Lung (tissue), 13 donors: Measurements from ENCODE around the gene C18orf32. TPM values are rescaled to one million over a fixed set of nuclear protein-coding genes. Genes with fewer than 3 reads are reported as not detected.

Source experiments
- ATAC-seq: fragments of 200-7000 bp; cut with Tn5 transposase; one replicate; pipeline ENCODE4 v1.9.1; 2020; ENCODE audit warnings: moderate number of reproducible peaks; ENCODE audit not compliant: insufficient read depth, low FRiP score
- DNase-seq, 3 donors: peaks; one replicate each; pipeline ENCODE4 v3.0.0-alpha.2; 2013 to 2017
- H3K27ac ChIP-seq, 2 donors: one replicate each; pipeline ENCODE4 v1.5.1; 2013; ENCODE audit warnings: mild to moderate bottlenecking in 2 of 2, moderate library complexity in 2 of 2, control low read depth in 1 of 2, inconsistent platforms in 1 of 2, low read depth in 1 of 2, low read length in 1 of 2
- H3K27me3 ChIP-seq, 3 donors: one replicate each; pipeline ENCODE4 v1.5.1; 2013; ENCODE audit warnings: low read length in 2 of 3; ENCODE audit not compliant: control insufficient read depth in 3 of 3, insufficient read depth in 3 of 3
- H3K36me3 ChIP-seq, 4 donors: one replicate each; pipeline ENCODE4 v1.5.1; 2013; ENCODE audit warnings: low read length in 4 of 4, mild to moderate bottlenecking in 1 of 4, moderate library complexity in 1 of 4; ENCODE audit not compliant: control insufficient read depth in 4 of 4, insufficient read depth in 4 of 4
- H3K4me1 ChIP-seq, 5 donors: one replicate each; pipeline ENCODE4 v1.5.1; 2013; ENCODE audit warnings: low read length in 5 of 5, mild to moderate bottlenecking in 2 of 5, moderate library complexity in 1 of 5; ENCODE audit not compliant: control insufficient read depth in 5 of 5, insufficient read depth in 5 of 5
- H3K4me3 ChIP-seq: one replicate; pipeline ENCODE4 v1.5.1; 2013; ENCODE audit warnings: mild to moderate bottlenecking, control low read depth, moderate library complexity
- H3K9ac ChIP-seq, 2 donors: one replicate each; pipeline ENCODE4 v1.5.1; 2013; ENCODE audit warnings: low read length in 2 of 2, control low read depth in 1 of 2; ENCODE audit not compliant: insufficient read depth in 1 of 2
- H3K9me3 ChIP-seq, 4 donors: one replicate each; pipeline ENCODE4 v1.5.1; 2013; ENCODE audit warnings: low read length in 3 of 4, mild to moderate bottlenecking in 1 of 4, moderate library complexity in 1 of 4; ENCODE audit not compliant: control insufficient read depth in 4 of 4, insufficient read depth in 3 of 4
- CTCF ChIP-seq: IDR thresholded peaks from 2 replicates; pipeline ENCODE4 v1.5.1; 2012; ENCODE audit warnings: mild to moderate bottlenecking; ENCODE audit errors: control extremely low read depth, extremely low read depth
- WGBS, 2 donors: extraction: QIAGEN DNeasy Blood & Tissue Kit; methylation state at CpG; one replicate each; pipeline ENCODE4 v1.1.7; 2013; 5-methylcytosine and 5-hydroxymethylcytosine counted together
- polyA plus RNA-seq, 2 donors: library from polyadenylated mRNA; stranded (reverse); fragments of 200-250 nt; gene quantifications; one replicate each; pipeline ENCODE4 v1.2.1, GENCODE V29; 2013
- small RNA-seq: library from RNA; depleted of rRNA; stranded (forward); fragments of <200 nt; gene quantifications from one replicate; pipeline ENCODE3, GENCODE V24; 2014; ENCODE audit warnings: low replicate concordance
- total RNA-seq, 2 donors: library from RNA; depleted of rRNA in 1 of 2; stranded (reverse); fragments of >200 nt in 1 of 2; gene quantifications; one replicate each; pipeline ENCODE4 v1.2.1, GENCODE V29; 2014 to 2021
- donor health status: control.
- donor health status: control.
- donor health status: Bipolar disorder and iron deficiency.
- donor health status: healthy.
- donor health status: DM: yes; HTN: yes; CAD: no.

C18orf32 gene
- total and polyA plus RNA-seq, 4 donors = 50.9 to 81.7 (median 67.7) TPM

- Histone ChIP-seq H3K36me3 (peaks cover 2 to 10% (median 3%) of the 10 kb centered on the region in 4 donors), H3K27ac (no peak overlapping the region), H3K4me3 (no peak overlapping the region), H3K27me3 (no peaks in the 10 kb centered on the region), H3K9ac (no peak overlapping the region), H3K4me1 (peaks cover 0 to 3% (median 0%) of the 10 kb centered on the region in 5 donors), H3K9me3 (no peaks in the 10 kb centered on the region)
- no peak for ATAC-seq
- TF ChIP-seq CTCF = no peak
- DNase-seq = no peak
- WGBS, 2 donors = 91 to 96% methylated on average over 6 of the region's 6 CpGs
Measured at GRCh38 chr18:49431165-49431962, 55.7 kb downstream of the C18orf32 start.

Small RNAs within 50 kb of the gene (small RNA-seq; reads per million reads assigned to genes)
- gene SNORD58A = not detected
- not detected for gene SNORD58C

Other genes with a start within 250 kb of the C18orf32 start
- gene DYM, start 26.6 kb downstream of the C18orf32 start, total RNA-seq = 10 to 100 TPM; 59.4 to 94.2 TPM
- 10 to 100 TPM; 15.6 to 17.2 TPM for gene DYM, start 26.6 kb downstream of the C18orf32 start, polyA plus RNA-seq
- 1,000 to 10,000 TPM; 1,164 to 1,344 TPM for gene RPL17, start 5.2 kb upstream of the C18orf32 start, total RNA-seq
- 1,000 to 10,000 TPM; 2,026 to 3,280 TPM for gene RPL17, start 5.2 kb upstream of the C18orf32 start, polyA plus RNA-seq
- 10 to 100 TPM in 1 of 2 donors, 1 to 10 TPM in 1; 6.9 to 12.5 TPM for gene LIPG, start 74.8 kb upstream of the C18orf32 start, total RNA-seq
- gene LIPG, start 74.8 kb upstream of the C18orf32 start, polyA plus RNA-seq = 10 to 100 TPM in 1 of 2 donors, 1 to 10 TPM in 1; 3.7 to 93.9 TPM